HG02623 (cell line): Measurements from ENCODE around the gene CLSTN2.

Experiments used
- ATAC-seq: cut with Tn5 transposase; IDR thresholded peaks from one replicate; pipeline ENCODE4 v1.9.1; 2021; ENCODE audit warnings: moderate library complexity; ENCODE audit not compliant: unreplicated experiment

CLSTN2 gene

GRCh38 chr3:139941580-139941979 lies 6.6 kb downstream of the CLSTN2 start:
- ATAC-seq: no peak

GRCh38 chr3:139944256-139944910 lies 9.4 kb downstream of the CLSTN2 start:
- ATAC-seq: no peak

GRCh38 chr3:139945386-139945785 lies 10.4 kb downstream of the CLSTN2 start:
- no peak for ATAC-seq

- no peak for ATAC-seq
These were observed 11.0 kb downstream of the CLSTN2 start for GRCh38 chr3:139945942-139946341.

- ATAC-seq: no peak
These were observed 13.5 kb downstream of the CLSTN2 start for GRCh38 chr3:139948467-139948866.

- no peak for ATAC-seq
These were observed 13.9 kb downstream of the CLSTN2 start for GRCh38 chr3:139948898-139949297.

- no peak for ATAC-seq
These were observed 18.3 kb downstream of the CLSTN2 start for GRCh38 chr3:139953131-139953910.

GRCh38 chr3:139954146-139954860 lies 19.3 kb downstream of the CLSTN2 start:
- no peak for ATAC-seq

GRCh38 chr3:139957844-139958243 lies 22.9 kb downstream of the CLSTN2 start:
- ATAC-seq: no peak

- no peak for ATAC-seq
These were observed 34.4 kb downstream of the CLSTN2 start for GRCh38 chr3:139969386-139969785.

- ATAC-seq: no peak
These were observed 35.5 kb downstream of the CLSTN2 start for GRCh38 chr3:139970526-139970925.

- ATAC-seq: no peak
These were observed 39.9 kb downstream of the CLSTN2 start for GRCh38 chr3:139974809-139975425.

GRCh38 chr3:139975594-139976365 lies 40.8 kb downstream of the CLSTN2 start:
- ATAC-seq: no peak

GRCh38 chr3:139978966-139979365 lies 44.0 kb downstream of the CLSTN2 start:
- no peak for ATAC-seq

GRCh38 chr3:139979991-139980390 lies 45.0 kb downstream of the CLSTN2 start:
- no peak for ATAC-seq

GRCh38 chr3:139982404-139982803 lies 47.4 kb downstream of the CLSTN2 start:
- ATAC-seq: no peak

GRCh38 chr3:139985576-139985975 lies 50.6 kb downstream of the CLSTN2 start:
- no peak for ATAC-seq

GRCh38 chr3:139987908-139988307 lies 52.9 kb downstream of the CLSTN2 start:
- ATAC-seq: no peak

- ATAC-seq: no peak
These were observed 53.6 kb downstream of the CLSTN2 start for GRCh38 chr3:139988472-139989156.

- ATAC-seq: no peak
These were observed 59.9 kb downstream of the CLSTN2 start for GRCh38 chr3:139994891-139995290.
